ENCODE data around the gene AGFG2. TPM values are rescaled to one million over a fixed set of nuclear protein-coding genes. Genes with fewer than 3 reads are reported as not detected.
A peak's percentile ranks its signal among the peaks of the same experiment; 100 is the strongest.

Gene AGFG2
- total and polyA plus RNA-seq, 2 of the 4 experiments (the other 2 are of a cell fraction): 3.0 to 10.0 TPM

DNA sequence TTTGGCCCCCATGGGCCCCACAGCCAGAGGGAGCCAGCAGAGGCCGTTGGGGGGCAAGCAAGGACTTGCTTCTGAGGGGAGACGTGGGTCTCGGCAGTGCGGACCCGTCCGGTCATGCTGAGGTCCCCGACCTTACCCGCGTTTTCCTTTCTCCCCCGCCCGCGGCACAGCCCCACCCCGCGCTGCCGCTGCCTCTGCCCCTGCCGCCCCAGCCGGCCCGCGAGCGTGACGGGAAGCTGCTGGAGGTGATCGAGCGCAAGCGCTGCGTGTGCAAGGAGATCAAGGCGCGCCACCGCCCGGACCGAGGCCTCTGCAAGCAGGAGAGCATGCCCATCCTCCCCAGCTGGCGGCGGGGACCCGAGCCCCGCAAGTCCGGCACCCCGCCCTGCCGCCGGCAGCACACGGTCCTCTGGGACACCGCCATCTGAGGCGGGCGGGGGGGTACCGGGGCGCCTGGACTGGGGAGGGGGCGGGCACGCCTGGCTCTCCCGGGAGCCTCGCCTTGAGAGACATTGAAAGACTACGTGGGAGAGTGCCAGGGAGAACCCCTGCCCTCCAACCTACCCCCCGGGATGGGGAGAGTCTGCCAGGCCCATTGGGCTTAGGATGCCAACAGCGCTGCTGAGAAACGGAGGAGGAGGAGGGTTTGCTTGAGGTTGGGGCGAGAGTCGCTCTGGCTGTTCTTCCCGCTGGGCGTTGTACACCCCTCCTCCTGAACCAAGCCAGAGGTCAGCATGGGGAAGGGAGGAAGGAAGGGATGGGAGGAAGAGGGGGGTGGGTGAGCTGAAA is 45.3 kb upstream of the AGFG2 start:
- 20% methylated on average over 25 of the region's 56 CpGs; no CpG with 5 or more reads in 1 of the 2 experiments for WGBS, 2 experiments (ENCODE audit: extremely low coverage in 2 of 2, insufficient read length in 1 of 2)
- Histone ChIP-seq H2BK5ac (ENCODE audit: low read depth, low read length, poor library complexity, severe bottlenecking) (no peak overlapping the region), H3K18ac (ENCODE audit: low read depth, low read length) (no peak overlapping the region), H3K9me1 (ENCODE audit: insufficient read depth, low read length) (no peaks in the 10 kb centered on the region), H2AK5ac (ENCODE audit: low read depth, low read length) (no peak overlapping the region), H3K9ac (ENCODE audit: low read depth, low read length) (no peak overlapping the region), H3K14ac (replicated peaks; ENCODE audit: low read depth, low read length) (no peak overlapping the region), H3K27ac (ENCODE audit: insufficient read depth, low read length) (no peak overlapping the region), H3K56ac (ENCODE audit: extremely low read depth, insufficient read depth, low read length) (no peak overlapping the region), H2AK9ac (replicated peaks; ENCODE audit: low read depth, low read length, poor library complexity) (peak overlapping the region; percentile 5), H3K23ac (ENCODE audit: low read depth, low read length) (no peak overlapping the region), H3K4me2 (ENCODE audit: low read depth, low read length) (no peak overlapping the region), H4K20me1 (ENCODE audit: insufficient read depth, low read length) (0 out of 2 replicates have a peak, but pooled peaks cover 3% of the 10 kb centered on the region), H2BK120ac (ENCODE audit: low read depth, low read length) (no peak overlapping the region), H3K79me1 (ENCODE audit: low read depth in 1 of 2, low read length in 2 of 2) (no peaks in the 10 kb centered on the region), H4K91ac (ENCODE audit: insufficient read depth, low read depth, low read length) (no peak overlapping the region), H2AFZ (replicated peaks; ENCODE audit: low read length, poor library complexity) (peak overlapping the region; percentile 71), H4K8ac (ENCODE audit: low read depth in 2 of 2, low read length in 2 of 2) (no peak overlapping the region), H3K4me1 (ENCODE audit: control insufficient read depth, insufficient read depth, low read length) (no peaks in the 10 kb centered on the region; the same call in 1 of the 2 replicates), H3K9me3 (ENCODE audit: control insufficient read depth, insufficient read depth, low read length) (no peaks in the 10 kb centered on the region), H3K36me3 (ENCODE audit: control insufficient read depth, insufficient read depth, low read length) (no peaks in the 10 kb centered on the region), H4K5ac (ENCODE audit: low read depth, low read length) (no peak overlapping the region), H2BK15ac (ENCODE audit: low read depth, low read length) (no peak overlapping the region), H3K4me3 (ENCODE audit: insufficient read depth, low read depth, low read length) (no peak overlapping the region), H3K4ac (ENCODE audit: low read depth, low read length) (no peak overlapping the region), H3K27me3 (ENCODE audit: control insufficient read depth, insufficient read depth, low read length) (peaks cover 19% of the 10 kb centered on the region; the same call in 1 of the 2 replicates), H2BK20ac (ENCODE audit: low read depth, low read length) (no peak overlapping the region)
- BruUV-seq (replicated peaks): no TSS peak
- no peak for ATAC-seq (ENCODE audit: low read depth)
- intact Hi-C loops (cut with micrococcal nuclease) (loop anchor here (5.0 kb wide), 1 partner anchor 54 kb away; no protein-coding TSS in a partner anchor), dilution Hi-C loops (cut with HindIII; ENCODE audit: low sequenced_read_pairs, unreplicated experiment) (no loop called here), in situ Hi-C loops (cut with MboI; ENCODE audit: low sequenced_read_pairs) (no loop called here)
- ChIA-PET POLR2A (ENCODE audit: unreplicated experiment) (no interaction called here), CTCF (no interaction called here)
- TF ChIP-seq RFX5 (IDR thresholded peaks at IDR 0.05; ENCODE audit: low read depth, low read length) (no peak), USF2 (IDR thresholded peaks at IDR 0.05; ENCODE audit: low read depth, low read length) (no peak), POLR2A (IDR thresholded peaks at IDR 0.05; ENCODE audit: low read depth, low read length) (no peak), FOS (IDR thresholded peaks at IDR 0.05; ENCODE audit: low read depth, low read length) (no peak), ELK1 (IDR thresholded peaks at IDR 0.05; ENCODE audit: borderline replicate concordance, low read depth, low read length) (no peak)
- DNase-seq: no peak
